HepG2 (cell line): ENCODE data around the gene CSNK1A1. TPM values are rescaled to one million over a fixed set of nuclear protein-coding genes. Genes with fewer than 3 reads are reported as not detected.
A peak's percentile ranks its signal among the peaks of the same experiment; 100 is the strongest.

ENCODE experiments used
- ATAD3A ChIP-seq: sonication (generic); formaldehyde crosslinking; IDR thresholded peaks from 2 replicates; pipeline ENCODE4 v1.4.0; 2020; ENCODE audit warnings: missing genetic modification reagents
- CEBPB ChIP-seq: IDR thresholded peaks from 2 replicates; pipeline ENCODE4 v1.6.1; 2011; ENCODE audit warnings: low read depth, low read length, improper control_type of control experiment, borderline replicate concordance
- GTF2F1 ChIP-seq: fragments of 150-350 bp; IDR thresholded peaks from 2 replicates; pipeline ENCODE4 v1.6.1; 2014; ENCODE audit warnings: low read length
- HDAC2 ChIP-seq: sonication (generic); formaldehyde crosslinking; IDR thresholded peaks from 2 replicates; pipeline ENCODE4 v1.4.0; 2020; ENCODE audit warnings: missing genetic modification reagents
- HIVEP1 ChIP-seq: sonication (generic); formaldehyde crosslinking; IDR thresholded peaks from 2 replicates; pipeline ENCODE4 v1.4.0; 2020; ENCODE audit warnings: mild to moderate bottlenecking, missing genetic modification reagents
- MTERF4 ChIP-seq: sonication (generic); formaldehyde crosslinking; IDR thresholded peaks from 2 replicates; pipeline ENCODE4 v1.8.0; 2023; ENCODE audit warnings: mild to moderate bottlenecking, missing genetic modification reagents
- NR2F2 ChIP-seq: IDR thresholded peaks from 2 replicates; pipeline ENCODE4 v1.6.1; 2012; ENCODE audit warnings: low read depth, inconsistent platforms, borderline replicate concordance
- PITX1 ChIP-seq: sonication (generic); formaldehyde crosslinking; IDR thresholded peaks from 2 replicates; pipeline ENCODE4 v1.5.1; 2020; ENCODE audit warnings: mild to moderate bottlenecking, missing genetic modification reagents
- RBAK ChIP-seq: sonication (generic); formaldehyde crosslinking; IDR thresholded peaks from 2 replicates; pipeline ENCODE4 v1.5.1; 2020; ENCODE audit warnings: mild to moderate bottlenecking, missing genetic modification reagents
- REL ChIP-seq: sonication (generic); formaldehyde crosslinking; conservative IDR thresholded peaks from 2 replicates; pipeline ENCODE4 v1.8.0; 2022; ENCODE audit warnings: mild to moderate bottlenecking, missing genetic modification reagents, moderate library complexity
- RFX1 ChIP-seq: fragments of 450-650 bp; IDR thresholded peaks from 2 replicates; pipeline ENCODE4 v1.6.1; 2017
- SMYD3 ChIP-seq: sonication (generic); formaldehyde crosslinking; IDR thresholded peaks from 2 replicates; pipeline ENCODE4 v1.8.1; 2023; ENCODE audit warnings: mild to moderate bottlenecking, missing genetic modification reagents
- SP2 ChIP-seq: sonication (generic); formaldehyde crosslinking; IDR thresholded peaks from 2 replicates; pipeline ENCODE4 v1.5.1; 2020; ENCODE audit warnings: mild to moderate bottlenecking, missing genetic modification reagents
- TP53 ChIP-seq: sonication (generic); formaldehyde crosslinking; conservative IDR thresholded peaks from 2 replicates; pipeline ENCODE4 v1.4.0; 2020; ENCODE audit warnings: missing genetic modification reagents
- ZFAT ChIP-seq: sonication (generic); formaldehyde crosslinking; conservative IDR thresholded peaks from 2 replicates; pipeline ENCODE4 v1.8.1; 2023; ENCODE audit warnings: missing genetic modification reagents, inconsistent platforms
- ZMYM4 ChIP-seq: sonication (generic); formaldehyde crosslinking; IDR thresholded peaks from 2 replicates; pipeline ENCODE4 v1.8.1; 2023; ENCODE audit warnings: mild to moderate bottlenecking, missing genetic modification reagents
- ZNF235 ChIP-seq: sonication (generic); formaldehyde crosslinking; IDR thresholded peaks from 2 replicates; pipeline ENCODE4 v1.8.1; 2023; ENCODE audit warnings: mild to moderate bottlenecking, missing genetic modification reagents, borderline replicate concordance
- ZNF276 ChIP-seq: sonication (generic); formaldehyde crosslinking; IDR thresholded peaks from 2 replicates; pipeline ENCODE4 v1.4.0; 2020; ENCODE audit warnings: mild to moderate bottlenecking, low read depth, missing genetic modification reagents
- ZNF543 ChIP-seq: sonication (generic); formaldehyde crosslinking; IDR thresholded peaks from 2 replicates; pipeline ENCODE4 v1.4.0; 2020; ENCODE audit warnings: mild to moderate bottlenecking, missing genetic modification reagents
- ZNF615 ChIP-seq: sonication (generic); formaldehyde crosslinking; IDR thresholded peaks from 2 replicates; pipeline ENCODE4 v1.5.0; 2020; ENCODE audit warnings: mild to moderate bottlenecking, missing genetic modification reagents, borderline replicate concordance
- ZNF7 ChIP-seq: IDR thresholded peaks from 2 replicates; pipeline ENCODE4 v1.6.1; 2016; ENCODE audit warnings: missing biosample characterization, missing genetic modification reagents
- ZNF710 ChIP-seq: sonication (generic); formaldehyde crosslinking; IDR thresholded peaks from 2 replicates; pipeline ENCODE4 v1.5.0; 2020; ENCODE audit warnings: mild to moderate bottlenecking, missing genetic modification reagents, borderline replicate concordance
- polyA plus RNA-seq, 8 experiments: library from polyadenylated mRNA; depleted of rRNA in 3 of 8; stranded (reverse) in 7 of 8; unstranded in 1 of 8; fragments of >200 nt; fragmentation: Illumina TruSeq in 4 of 8; extraction: Trizol in 4 of 8; gene quantifications; 2 replicates each; pipeline versions ENCODE4 v1.2.1 to v1.2.3, GENCODE V29; 2011 to 2016; ENCODE audit warnings: low read depth in 4 of 8, missing spikeins in 1 of 8, mixed read lengths in 1 of 8; ENCODE audit not compliant: insufficient read depth in 1 of 8
- total RNA-seq, 5 experiments: library from RNA; depleted of rRNA; stranded (reverse); fragments of >200 nt; fragmentation: Illumina TruSeq; extraction: Trizol; gene quantifications; 2 replicates each; pipeline ENCODE4 v1.2.3, GENCODE V29; 2016; ENCODE audit warnings: low read depth in 1 of 5
- TF ChIP-seq, protein P1 (sequence below): sonication (generic); IDR thresholded peaks from 2 replicates; pipeline ENCODE4 v1.6.1; 2016; ENCODE audit warnings: low read depth, borderline replicate concordance
- TF ChIP-seq, protein P2 (sequence below): sonication (generic); formaldehyde crosslinking; IDR thresholded peaks from 2 replicates; pipeline ENCODE4 v1.4.0; 2020; ENCODE audit warnings: missing genetic modification reagents

Gene CSNK1A1
- total and polyA plus RNA-seq, 2 of the 13 experiments (the other 11 are each of a cell fraction or from before 2014, with no cell fraction given) = 89.0 to 149 TPM

DNA sequence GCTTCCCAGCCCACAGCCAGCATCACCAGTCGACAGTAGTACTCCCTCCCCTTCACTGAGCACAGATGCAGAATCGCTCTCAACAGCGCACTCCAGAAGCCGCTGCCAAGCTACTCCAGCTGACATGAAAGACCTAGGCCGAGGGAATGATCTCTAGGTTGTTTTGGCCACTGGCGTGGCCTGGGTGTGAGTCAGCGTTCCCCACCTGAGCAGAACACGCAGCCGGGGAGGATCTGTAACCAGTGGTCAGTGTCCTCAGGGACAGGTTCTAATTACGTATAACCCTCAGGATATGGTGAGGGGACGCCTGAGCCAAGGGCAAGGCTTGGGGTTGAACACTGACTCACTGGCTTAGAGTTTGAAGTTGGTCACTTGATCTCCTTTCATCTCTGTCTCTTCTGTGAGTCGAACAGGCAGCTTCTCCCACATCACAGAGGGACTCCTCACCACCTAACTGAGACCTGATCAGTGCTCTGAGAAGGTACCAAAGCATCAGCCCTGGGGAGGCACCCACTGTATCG lies 95.3 kb downstream of the CSNK1A1 start (continued):
- TF ChIP-seq HIVEP1 = no peak
- no peak for TF ChIP-seq NR2F2
- TF ChIP-seq ZNF710 = no peak
- TF ChIP-seq REL (CRISPR knock-in tag) = no peak
- TF ChIP-seq PITX1 = 0 out of 2 replicates have a peak, but pooled peaks have one; percentile 45
- no peak for TF ChIP-seq ATAD3A (CRISPR knock-in tag)
- TF ChIP-seq, protein P1, sequence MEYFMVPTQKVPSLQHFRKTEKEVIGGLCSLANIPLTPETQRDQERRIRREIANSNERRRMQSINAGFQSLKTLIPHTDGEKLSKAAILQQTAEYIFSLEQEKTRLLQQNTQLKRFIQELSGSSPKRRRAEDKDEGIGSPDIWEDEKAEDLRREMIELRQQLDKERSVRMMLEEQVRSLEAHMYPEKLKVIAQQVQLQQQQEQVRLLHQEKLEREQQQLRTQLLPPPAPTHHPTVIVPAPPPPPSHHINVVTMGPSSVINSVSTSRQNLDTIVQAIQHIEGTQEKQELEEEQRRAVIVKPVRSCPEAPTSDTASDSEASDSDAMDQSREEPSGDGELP = peak; percentile 58; the same call in 1 of the 2 replicates
- TF ChIP-seq SP2 (CRISPR knock-in tag) = 0 out of 2 replicates have a peak, but pooled peaks have one; percentile 20
- TF ChIP-seq SMYD3 (CRISPR knock-in tag) = no peak
- TF ChIP-seq, protein P2, sequence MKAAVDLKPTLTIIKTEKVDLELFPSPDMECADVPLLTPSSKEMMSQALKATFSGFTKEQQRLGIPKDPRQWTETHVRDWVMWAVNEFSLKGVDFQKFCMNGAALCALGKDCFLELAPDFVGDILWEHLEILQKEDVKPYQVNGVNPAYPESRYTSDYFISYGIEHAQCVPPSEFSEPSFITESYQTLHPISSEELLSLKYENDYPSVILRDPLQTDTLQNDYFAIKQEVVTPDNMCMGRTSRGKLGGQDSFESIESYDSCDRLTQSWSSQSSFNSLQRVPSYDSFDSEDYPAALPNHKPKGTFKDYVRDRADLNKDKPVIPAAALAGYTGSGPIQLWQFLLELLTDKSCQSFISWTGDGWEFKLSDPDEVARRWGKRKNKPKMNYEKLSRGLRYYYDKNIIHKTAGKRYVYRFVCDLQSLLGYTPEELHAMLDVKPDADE (CRISPR knock-in tag) = no peak
- no peak for TF ChIP-seq ZFAT (CRISPR knock-in tag)
- TF ChIP-seq RBAK (CRISPR knock-in tag) = no peak
- no peak for TF ChIP-seq ZNF276 (CRISPR knock-in tag)
- no peak for TF ChIP-seq MTERF4
- no peak for TF ChIP-seq ZNF543
- TF ChIP-seq ZMYM4 (CRISPR knock-in tag) = no peak
- no peak for TF ChIP-seq RFX1
- TF ChIP-seq GTF2F1 = no peak
- TF ChIP-seq TP53 = no peak
- peak; percentile 21; the same call in 1 of the 2 replicates for TF ChIP-seq HDAC2
- no peak for TF ChIP-seq ZNF7 (CRISPR knock-in tag)
- no peak for TF ChIP-seq ZNF615 (CRISPR knock-in tag)
- TF ChIP-seq CEBPB = no peak
- TF ChIP-seq ZNF235 = no peak
